ENCODE data around the gene INVS.
A peak's percentile ranks its signal among the peaks of the same experiment; 100 is the strongest.
"Not testable (repeated sequence)": the region's sequence is repeated elsewhere in the genome, so short reads cannot be mapped to it uniquely, and the experiment has no call there.

INVS gene

GRCh38 chr9:100315561-100315960 lies 216.5 kb downstream of the INVS start:
- Histone ChIP-seq H3K36me3 (peaks cover 6 to 24% (median 12%) of the 10 kb centered on the region in 3 donors), H3K9me3 (no peaks in the 10 kb centered on the region), H3K4me1 (peaks cover 0 to 5% (median 0%) of the 10 kb centered on the region in 4 donors), H3K4me3 (no peak overlapping the region), H3K27me3 (no peaks in the 10 kb centered on the region), H3K27ac (no peak overlapping the region)
- no peak for DNase-seq
- intact Hi-C loops (cut with DNase I; ENCODE audit: low total_unique reads): no loop called here
- TF ChIP-seq CTCF (IDR thresholded peaks at IDR 0.05): no peak

GRCh38 chr9:100317706-100318105 lies 218.7 kb downstream of the INVS start:
- H3K27me3 ChIP-seq: no peaks in the 10 kb centered on the region
- peaks cover 0 to 5% (median 0%) of the 10 kb centered on the region in 4 donors for H3K4me1 ChIP-seq
- no peak for TF ChIP-seq CTCF (IDR thresholded peaks at IDR 0.05)
- H3K9me3 ChIP-seq: no peaks in the 10 kb centered on the region
- H3K36me3 ChIP-seq: peaks cover 6 to 24% (median 12%) of the 10 kb centered on the region in 3 donors
- intact Hi-C loops (cut with DNase I; ENCODE audit: low total_unique reads): no loop called here
- H3K27ac ChIP-seq: no peak overlapping the region
- H3K4me3 ChIP-seq: no peak overlapping the region
- DNase-seq: no peak

GRCh38 chr9:100322954-100323536 lies 224.0 kb downstream of the INVS start:
- no peaks in the 10 kb centered on the region for H3K9me3 ChIP-seq
- H3K4me3 ChIP-seq: no peak overlapping the region
- peaks cover 15 to 28% (median 22%) of the 10 kb centered on the region in 3 donors for H3K36me3 ChIP-seq
- no peak overlapping the region for H3K27ac ChIP-seq
- peak; percentile 47 to 62 for TF ChIP-seq CTCF (IDR thresholded peaks at IDR 0.05)
- DNase-seq: no peak
- intact Hi-C loops (cut with DNase I; ENCODE audit: low total_unique reads): loop anchor here (10.0 kb wide), 1 partner anchor 218 kb away; no protein-coding TSS in a partner anchor
- H3K27me3 ChIP-seq: no peaks in the 10 kb centered on the region
- H3K4me1 ChIP-seq: no peaks in the 10 kb centered on the region

GRCh38 chr9:100324594-100325200 lies 225.7 kb downstream of the INVS start:
- no peaks in the 10 kb centered on the region for H3K4me1 ChIP-seq
- H3K27me3 ChIP-seq: no peaks in the 10 kb centered on the region
- H3K36me3 ChIP-seq: peaks cover 15 to 19% (median 19%) of the 10 kb centered on the region in 3 donors
- no peaks in the 10 kb centered on the region for H3K9me3 ChIP-seq
- no peak overlapping the region for H3K27ac ChIP-seq
- intact Hi-C loops (cut with DNase I; ENCODE audit: low total_unique reads): loop anchor here (10.0 kb wide), 1 partner anchor 220 kb away; no protein-coding TSS in a partner anchor
- peak; percentile 8 to 34 for TF ChIP-seq CTCF (IDR thresholded peaks at IDR 0.05)
- no peak for DNase-seq
- H3K4me3 ChIP-seq: no peak overlapping the region

- H3K27me3 ChIP-seq; H3K4me1 ChIP-seq; H3K27ac ChIP-seq; H3K9me3 ChIP-seq; DNase-seq; H3K4me3 ChIP-seq; intact Hi-C loops (cut with DNase I; ENCODE audit: low total_unique reads): not testable (repeated sequence)
- H3K36me3 ChIP-seq: peaks cover 0 to 17% (median 0%) of the 10 kb centered on the region in 3 donors
Measured at GRCh38 chr9:100338736-100339135, 239.7 kb downstream of the INVS start.

- DNase-seq: no peak
- H3K4me3 ChIP-seq: no peak overlapping the region
- H3K4me1 ChIP-seq: no peaks in the 10 kb centered on the region
- intact Hi-C loops (cut with DNase I; ENCODE audit: low total_unique reads): no loop called here
- no peak for TF ChIP-seq CTCF (IDR thresholded peaks at IDR 0.05)
- no peaks in the 10 kb centered on the region for H3K9me3 ChIP-seq
- H3K36me3 ChIP-seq: peaks cover 0 to 18% (median under 1%) of the 10 kb centered on the region in 3 donors
- H3K27ac ChIP-seq: no peak overlapping the region
- no peaks in the 10 kb centered on the region for H3K27me3 ChIP-seq
Measured at GRCh38 chr9:100340224-100340623, 241.2 kb downstream of the INVS start.

All from tibial artery (tissue), 4 donors.